ENCODE results near the gene DDIAS. TPM values are rescaled to one million over a fixed set of nuclear protein-coding genes. Genes with fewer than 3 reads are reported as not detected.

DDIAS gene
- total and polyA plus RNA-seq, 2 donors (not counting 3 experiments of a cell fraction or from before 2014, with no cell fraction given) = 4.5 to 9.2 TPM

DNA sequence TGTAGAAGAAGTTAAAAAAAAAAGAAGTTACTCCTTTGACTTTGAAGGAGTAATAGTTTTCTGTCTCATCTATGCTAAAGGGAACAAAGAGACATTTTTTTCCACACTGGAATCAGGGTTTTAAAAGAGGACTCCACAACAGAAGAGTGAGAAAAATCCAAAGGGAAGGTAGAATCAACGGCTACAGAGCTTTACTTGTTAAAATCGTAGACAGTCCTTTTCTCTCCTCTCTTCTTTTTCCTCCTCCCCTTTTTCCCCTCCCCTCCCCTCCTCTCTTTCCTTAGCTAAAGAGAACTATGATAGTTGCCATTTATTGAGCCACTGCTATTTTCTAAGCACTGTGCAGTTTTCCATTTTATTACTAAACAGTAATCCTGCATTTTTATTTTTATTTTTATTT lies 29.2 kb downstream of the DDIAS start:
- Histone ChIP-seq H3K4me1 (ENCODE audit: control insufficient read depth, extremely low read depth, insufficient read depth, low read length) (no peaks in the 10 kb centered on the region), H4K20me1 (replicated peaks; ENCODE audit: control insufficient read depth, extremely low read depth, insufficient read depth, low read length) (no peaks in the 10 kb centered on the region), H3K27ac (ENCODE audit: insufficient read depth, low read depth, low read length) (no peak overlapping the region), H3K9ac (replicated peaks; ENCODE audit: extremely low read depth, insufficient read depth, low read length) (no peak overlapping the region), H3K9me3 (replicated peaks; ENCODE audit: control insufficient read depth, insufficient read depth, low read length) (no peaks in the 10 kb centered on the region), H3K79me2 (ENCODE audit: control insufficient read depth, insufficient read depth, low read length) (no peaks in the 10 kb centered on the region), H2AFZ (ENCODE audit: low read depth, low read length) (no peak overlapping the region), H3K4me3 (replicated peaks in 1 of 3; ENCODE audit: insufficient read depth in 1 of 3, low read depth in 1 of 3, low read length in 3 of 3) (no peak overlapping the region), H3K4me2 (ENCODE audit: insufficient read depth, low read length) (no peak overlapping the region), H3K36me3 (ENCODE audit: control insufficient read depth in 2 of 2, extremely low read depth in 1 of 2, insufficient read depth in 2 of 2, low read length in 2 of 2) (no peaks in the 10 kb centered on the region), H3K9me1 (replicated peaks; ENCODE audit: control insufficient read depth, extremely low read depth, insufficient read depth, low read length) (no peaks in the 10 kb centered on the region), H3K27me3 (ENCODE audit: control insufficient read depth in 2 of 2, insufficient read depth in 2 of 2, low read length in 2 of 2) (no peaks in the 10 kb centered on the region)
- FAIRE-seq (no peak), DNase-seq (ENCODE audit: low read depth, low spot score) (no peak)
- TF ChIP-seq POLR2A (IDR thresholded peaks at IDR 0.05; ENCODE audit: low read depth, low read length) (no peak), EZH2 (IDR thresholded peaks at IDR 0.05; ENCODE audit: borderline replicate concordance, low read depth, low read length, severe bottlenecking) (no peak), POLR2AphosphoS5 (IDR thresholded peaks at IDR 0.05; ENCODE audit: insufficient read depth, low read depth, low read length) (no peak), FOS (IDR thresholded peaks at IDR 0.05; ENCODE audit: borderline replicate concordance, insufficient read depth, low read length) (no peak), CTCF (IDR thresholded peaks at IDR 0.05; ENCODE audit: extremely low read depth in 1 of 2, insufficient read depth in 1 of 2, low read depth in 1 of 2, low read length in 2 of 2) (no peak), GATA2 (IDR thresholded peaks at IDR 0.05; ENCODE audit: insufficient read depth, insufficient read length, low read depth, low read length) (no peak), MYC (IDR thresholded peaks at IDR 0.05; ENCODE audit: low read depth, low read length) (no peak), JUN (IDR thresholded peaks at IDR 0.05; ENCODE audit: borderline replicate concordance, insufficient read depth, insufficient read length, low read depth) (no peak)
- TF ChIP-seq, protein P1, sequence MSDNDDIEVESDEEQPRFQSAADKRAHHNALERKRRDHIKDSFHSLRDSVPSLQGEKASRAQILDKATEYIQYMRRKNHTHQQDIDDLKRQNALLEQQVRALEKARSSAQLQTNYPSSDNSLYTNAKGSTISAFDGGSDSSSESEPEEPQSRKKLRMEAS (IDR thresholded peaks at IDR 0.05; ENCODE audit: insufficient read depth, insufficient read length) = no peak
- dilution Hi-C loops (cut with MboI; ENCODE audit: extremely low pct_ligation_motif_present, low sequenced_read_pairs) (no loop called here), intact Hi-C loops (cut with micrococcal nuclease) (loop anchor here (5.0 kb wide), 1 partner anchor 47 kb away; no protein-coding TSS in a partner anchor)
- no TSS peak for BruUV-seq (replicated peaks)
- CTCF ChIA-PET = interaction anchor here (1.4 to 2.0 kb wide), 3 partner anchors 12 to 116 kb away, joined by 3 to 9 read pairs (median 5); no protein-coding TSS in a partner anchor
- POLR2A ChIA-PET = interaction anchor here (1.8 kb wide), 1 partner anchor 30 kb away, joined by 4 read pairs; the partner anchor contains the start of gene PRCP
